Bronchial epithelial cell (primary cell): ENCODE measurements around the gene TXNDC11. TPM values are rescaled to one million over a fixed set of nuclear protein-coding genes. Genes with fewer than 3 reads are reported as not detected.

ENCODE experiments used
- DNase-seq: peaks from one replicate; pipeline ENCODE4 v3.0.0-alpha.2; 2010; ENCODE audit warnings: low read depth
- FAIRE-seq: peaks from 2 replicates; lab custom pipeline; 2011; peaks lifted over from hg19 to GRCh38; lab: Jason Lieb, UNC
- H3K27me3 ChIP-seq: 2 replicates; pipeline ENCODE4 v1.5.1; 2011; ENCODE audit warnings: low read length; ENCODE audit not compliant: control insufficient read depth, insufficient read depth
- H3K36me3 ChIP-seq: 2 replicates; pipeline ENCODE4 v1.5.1; 2011; ENCODE audit warnings: low read length; ENCODE audit not compliant: control insufficient read depth, insufficient read depth
- H3K4me3 ChIP-seq: 2 replicates; pipeline ENCODE4 v1.5.1; 2011; ENCODE audit warnings: mild to moderate bottlenecking, low read depth, low read length, control low read depth
- CTCF ChIP-seq: IDR thresholded peaks from 2 replicates; pipeline ENCODE4 v1.5.1; 2011; ENCODE audit warnings: mild to moderate bottlenecking, moderate library complexity, low read length, control low read depth, inconsistent platforms; ENCODE audit not compliant: insufficient read depth, severe bottlenecking
- total RNA-seq: library from RNA; depleted of rRNA; stranded (reverse); fragments of >200 nt; gene quantifications from 2 replicates; pipeline ENCODE4 v1.2.1, GENCODE V29; 2014

TXNDC11 gene
- total RNA-seq, 1 donor from 2014 or later: 35.8 TPM

- TF ChIP-seq CTCF: no peak
- FAIRE-seq: no peak
- DNase-seq: no peak
- Histone ChIP-seq H3K4me3 (no peak overlapping the region), H3K36me3 (peaks cover 22% of the 10 kb centered on the region), H3K27me3 (no peaks in the 10 kb centered on the region)
Observed at GRCh38 chr16:11697319-11697718, 45.3 kb downstream of the TXNDC11 start.

GRCh38 chr16:11696266-11697012, 46.2 kb downstream of the TXNDC11 start:
- H3K36me3 ChIP-seq: peaks cover 26% of the 10 kb centered on the region
- no peak for FAIRE-seq

GRCh38 chr16:11692651-11693050, 50.0 kb downstream of the TXNDC11 start:
- no peaks in the 10 kb centered on the region for H3K27me3 ChIP-seq
- no peak for DNase-seq
- no peak for TF ChIP-seq CTCF
- no peak for FAIRE-seq
- H3K4me3 ChIP-seq: no peak overlapping the region
- peaks cover 16% of the 10 kb centered on the region for H3K36me3 ChIP-seq

More at GRCh38 chr16:11696266-11697012, 46.2 kb downstream of the TXNDC11 start:
- TF ChIP-seq CTCF: no peak
- no peak overlapping the region for H3K4me3 ChIP-seq
- H3K27me3 ChIP-seq: no peaks in the 10 kb centered on the region
- DNase-seq: no peak

- Histone ChIP-seq H3K36me3 (peaks cover 16% of the 10 kb centered on the region), H3K27me3 (no peaks in the 10 kb centered on the region), H3K4me3 (no peak overlapping the region)
- no peak for FAIRE-seq
- no peak for DNase-seq
- TF ChIP-seq CTCF: no peak
Observed at GRCh38 chr16:11692171-11692570, 50.5 kb downstream of the TXNDC11 start.

GRCh38 chr16:11691771-11692170, 50.9 kb downstream of the TXNDC11 start:
- Histone ChIP-seq H3K4me3 (no peak overlapping the region), H3K36me3 (peaks cover 16% of the 10 kb centered on the region), H3K27me3 (no peaks in the 10 kb centered on the region)
- TF ChIP-seq CTCF: no peak
- FAIRE-seq: no peak
- no peak for DNase-seq
